Lung (tissue), 12 donors: ENCODE measurements around the gene ANKRD33B. TPM values are rescaled to one million over a fixed set of nuclear protein-coding genes. Genes with fewer than 3 reads are reported as not detected.

Source experiments
- ATAC-seq: fragments of 200-7000 bp; cut with Tn5 transposase; one replicate; pipeline ENCODE4 v1.9.1; 2020; ENCODE audit warnings: moderate number of reproducible peaks; ENCODE audit not compliant: insufficient read depth, low FRiP score
- DNase-seq, 3 donors: peaks; one replicate each; pipeline ENCODE4 v3.0.0-alpha.2; 2013 to 2017
- H3K27ac ChIP-seq, 2 donors: one replicate each; pipeline ENCODE4 v1.5.1; 2013; ENCODE audit warnings: mild to moderate bottlenecking in 2 of 2, moderate library complexity in 2 of 2, control low read depth in 1 of 2, inconsistent platforms in 1 of 2, low read depth in 1 of 2, low read length in 1 of 2
- H3K27me3 ChIP-seq, 3 donors: one replicate each; pipeline ENCODE4 v1.5.1; 2013; ENCODE audit warnings: low read length in 2 of 3; ENCODE audit not compliant: control insufficient read depth in 3 of 3, insufficient read depth in 3 of 3
- H3K36me3 ChIP-seq, 4 donors: one replicate each; pipeline ENCODE4 v1.5.1; 2013; ENCODE audit warnings: low read length in 4 of 4, mild to moderate bottlenecking in 1 of 4, moderate library complexity in 1 of 4; ENCODE audit not compliant: control insufficient read depth in 4 of 4, insufficient read depth in 4 of 4
- H3K4me1 ChIP-seq, 5 donors: one replicate each; pipeline ENCODE4 v1.5.1; 2013; ENCODE audit warnings: low read length in 5 of 5, mild to moderate bottlenecking in 2 of 5, moderate library complexity in 1 of 5; ENCODE audit not compliant: control insufficient read depth in 5 of 5, insufficient read depth in 5 of 5
- H3K4me3 ChIP-seq: one replicate; pipeline ENCODE4 v1.5.1; 2013; ENCODE audit warnings: mild to moderate bottlenecking, control low read depth, moderate library complexity
- H3K9ac ChIP-seq, 2 donors: one replicate each; pipeline ENCODE4 v1.5.1; 2013; ENCODE audit warnings: low read length in 2 of 2, control low read depth in 1 of 2; ENCODE audit not compliant: insufficient read depth in 1 of 2
- H3K9me3 ChIP-seq, 4 donors: one replicate each; pipeline ENCODE4 v1.5.1; 2013; ENCODE audit warnings: low read length in 3 of 4, mild to moderate bottlenecking in 1 of 4, moderate library complexity in 1 of 4; ENCODE audit not compliant: control insufficient read depth in 4 of 4, insufficient read depth in 3 of 4
- WGBS, 2 donors: extraction: QIAGEN DNeasy Blood & Tissue Kit; methylation state at CpG; one replicate each; pipeline ENCODE4 v1.1.7; 2013; 5-methylcytosine and 5-hydroxymethylcytosine counted together
- polyA plus RNA-seq, 2 donors: library from polyadenylated mRNA; stranded (reverse); fragments of 200-250 nt; gene quantifications; one replicate each; pipeline ENCODE4 v1.2.1, GENCODE V29; 2013
- total RNA-seq, 2 donors: library from RNA; depleted of rRNA in 1 of 2; stranded (reverse); fragments of >200 nt in 1 of 2; gene quantifications; one replicate each; pipeline ENCODE4 v1.2.1, GENCODE V29; 2014 to 2021
- TF ChIP-seq, protein P1 (sequence below): IDR thresholded peaks from 2 replicates; pipeline ENCODE4 v1.5.1; 2012; ENCODE audit warnings: mild to moderate bottlenecking; ENCODE audit errors: control extremely low read depth, extremely low read depth
- donor health status: control.
- donor health status: control.
- donor health status: Bipolar disorder and iron deficiency.
- donor health status: healthy.
- donor health status: DM: yes; HTN: yes; CAD: no.

ANKRD33B gene
- total and polyA plus RNA-seq, 4 donors: 1.0 to 6.3 (median 2.1) TPM

DNA sequence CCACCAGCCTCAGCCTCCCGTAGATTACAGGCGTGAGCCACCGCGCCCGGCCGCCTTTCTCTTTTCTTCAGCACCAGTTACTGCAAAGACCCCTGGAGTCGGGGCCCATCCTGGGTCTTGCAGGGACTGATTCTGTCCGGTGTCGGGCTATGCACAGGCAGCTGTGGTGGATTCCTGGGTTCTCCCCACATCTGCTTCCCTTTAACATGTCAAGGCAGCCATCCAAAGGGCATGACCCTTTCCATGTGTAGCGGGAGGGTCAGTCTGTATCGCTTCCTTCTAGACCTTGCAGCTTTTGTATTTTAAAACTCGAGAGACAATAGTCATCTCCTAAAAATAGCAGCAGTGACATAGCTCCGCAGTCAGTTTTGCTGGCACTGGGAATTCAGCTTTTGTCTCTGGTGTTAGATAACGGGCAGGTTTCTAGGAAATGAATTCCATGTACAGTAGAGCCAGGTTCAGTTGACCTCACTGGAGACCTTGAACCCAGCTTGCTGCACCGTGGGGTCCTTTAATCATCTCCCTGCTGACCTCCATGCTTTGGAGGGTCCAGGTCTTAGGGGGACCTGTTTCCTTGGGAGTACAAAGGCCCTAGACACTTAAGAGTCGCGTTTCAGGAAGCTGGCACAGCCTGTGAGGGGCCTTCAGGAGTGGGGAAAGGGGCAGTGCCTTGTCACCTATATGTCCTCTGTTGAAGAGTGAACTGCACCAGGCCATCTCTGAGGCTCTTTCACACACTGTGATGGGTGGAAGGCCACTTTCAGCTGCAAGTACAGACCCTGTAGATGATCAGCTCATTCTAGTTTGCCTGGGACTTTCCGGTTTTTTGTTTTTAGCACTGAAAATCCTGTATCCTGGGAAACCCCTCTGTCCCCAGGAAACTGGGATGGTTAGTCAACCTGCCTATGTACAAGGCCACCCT is 13.8 kb downstream of the ANKRD33B start:
- H3K27ac ChIP-seq: peak overlapping the region; percentile 26 to 49
- no peaks in the 10 kb centered on the region for H3K36me3 ChIP-seq
- H3K9me3 ChIP-seq: no peaks in the 10 kb centered on the region
- DNase-seq: peak in 2 of 3 donors; percentile 38 to 67
- H3K4me1 ChIP-seq: peaks cover 0 to 17% (median 3%) of the 10 kb centered on the region in 5 donors
- TF ChIP-seq, protein P1, sequence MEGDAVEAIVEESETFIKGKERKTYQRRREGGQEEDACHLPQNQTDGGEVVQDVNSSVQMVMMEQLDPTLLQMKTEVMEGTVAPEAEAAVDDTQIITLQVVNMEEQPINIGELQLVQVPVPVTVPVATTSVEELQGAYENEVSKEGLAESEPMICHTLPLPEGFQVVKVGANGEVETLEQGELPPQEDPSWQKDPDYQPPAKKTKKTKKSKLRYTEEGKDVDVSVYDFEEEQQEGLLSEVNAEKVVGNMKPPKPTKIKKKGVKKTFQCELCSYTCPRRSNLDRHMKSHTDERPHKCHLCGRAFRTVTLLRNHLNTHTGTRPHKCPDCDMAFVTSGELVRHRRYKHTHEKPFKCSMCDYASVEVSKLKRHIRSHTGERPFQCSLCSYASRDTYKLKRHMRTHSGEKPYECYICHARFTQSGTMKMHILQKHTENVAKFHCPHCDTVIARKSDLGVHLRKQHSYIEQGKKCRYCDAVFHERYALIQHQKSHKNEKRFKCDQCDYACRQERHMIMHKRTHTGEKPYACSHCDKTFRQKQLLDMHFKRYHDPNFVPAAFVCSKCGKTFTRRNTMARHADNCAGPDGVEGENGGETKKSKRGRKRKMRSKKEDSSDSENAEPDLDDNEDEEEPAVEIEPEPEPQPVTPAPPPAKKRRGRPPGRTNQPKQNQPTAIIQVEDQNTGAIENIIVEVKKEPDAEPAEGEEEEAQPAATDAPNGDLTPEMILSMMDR: no peak
- no peak overlapping the region for H3K9ac ChIP-seq
- ATAC-seq: no peak
- WGBS, 2 donors: 54 to 57% methylated on average over 18 of the region's 18 CpGs
- peaks cover 0 to under 1% (median 0%) of the 10 kb centered on the region in 3 donors for H3K27me3 ChIP-seq
- no peak overlapping the region for H3K4me3 ChIP-seq

DNA sequence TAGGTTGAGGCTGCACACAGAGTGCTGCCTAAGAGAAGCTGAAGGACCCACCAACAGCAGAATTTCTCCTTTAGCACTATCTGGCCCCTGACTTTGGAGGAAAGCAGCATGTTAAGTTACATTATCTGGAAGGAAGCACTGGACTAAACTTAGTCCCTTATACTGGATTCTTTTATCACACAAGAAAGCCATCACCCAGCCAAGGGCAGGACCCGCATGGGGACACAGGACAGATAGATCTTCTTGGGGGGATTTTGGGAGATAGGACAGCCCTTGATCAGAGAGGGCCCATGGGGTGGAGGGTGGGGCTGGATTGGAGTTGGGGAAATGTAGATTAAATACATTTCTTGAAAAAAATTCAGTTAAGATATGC is 14.4 kb downstream of the ANKRD33B start:
- Histone ChIP-seq H3K4me3 (no peak overlapping the region), H3K27ac (peak overlapping the region in 1 of 2 donors; percentile 49), H3K9me3 (no peaks in the 10 kb centered on the region), H3K4me1 (peaks cover 0 to 17% (median 3%) of the 10 kb centered on the region in 5 donors), H3K36me3 (no peaks in the 10 kb centered on the region), H3K27me3 (peaks cover 0 to 2% (median 0%) of the 10 kb centered on the region in 3 donors), H3K9ac (no peak overlapping the region)
- ATAC-seq (no peak), DNase-seq (no peak)
- TF ChIP-seq, protein P1: no peak
- WGBS, 2 donors: 88 to 93% methylated on average over 1 of the region's 1 CpG

DNA sequence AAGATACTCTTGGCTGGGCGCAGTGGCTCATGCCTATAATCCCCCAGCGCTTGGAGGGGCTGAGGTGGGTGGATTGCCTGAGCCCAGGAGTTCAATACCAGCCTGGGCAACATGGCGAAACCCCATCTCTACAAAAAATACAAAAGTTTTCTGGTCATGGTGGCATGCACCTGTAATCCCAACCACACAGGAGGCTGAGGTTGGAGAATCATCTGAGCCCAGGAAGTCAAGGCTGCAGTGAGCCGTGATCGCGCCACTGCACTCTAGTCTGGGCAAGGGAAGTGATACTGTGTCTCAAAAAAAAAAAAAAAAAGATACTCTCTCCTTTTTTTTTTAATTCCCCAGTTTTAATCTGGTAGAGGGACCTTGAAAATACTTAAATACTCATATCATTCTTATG is 15.0 kb downstream of the ANKRD33B start:
- DNase-seq (no peak), ATAC-seq (no peak)
- Histone ChIP-seq H3K27ac (no peak overlapping the region), H3K9ac (no peak overlapping the region), H3K36me3 (no peaks in the 10 kb centered on the region), H3K9me3 (no peaks in the 10 kb centered on the region), H3K4me1 (peaks cover 0 to 17% (median 3%) of the 10 kb centered on the region in 5 donors), H3K4me3 (no peak overlapping the region), H3K27me3 (peaks cover 0 to 5% (median 0%) of the 10 kb centered on the region in 3 donors)
- TF ChIP-seq, protein P1: no peak
- WGBS, 2 donors: 68 to 79% methylated on average over 6 of the region's 6 CpGs
